Stomach (tissue), 4 donors: ENCODE results near the gene LDAH.

Source experiments
- CTCF ChIP-seq, 7 experiments: fragments of 450-650 bp in 4 of 7; fragments of 200-600 bp in 3 of 7; sonication (generic) in 3 of 7; IDR thresholded peaks; one replicate each; pipeline ENCODE4 v1.5.1; 2016 to 2019; ENCODE audit warnings: antibody characterized with exemption in 7 of 7, control low read depth in 2 of 7, mild to moderate bottlenecking in 1 of 7
- EP300 ChIP-seq: sonication (generic); formaldehyde crosslinking; IDR thresholded peaks from one replicate; pipeline ENCODE4 v1.6.1; 2017; ENCODE audit warnings: antibody characterized with exemption
- POLR2A ChIP-seq, 4 donors: fragments of 450-650 bp; IDR thresholded peaks; one replicate each; pipeline ENCODE4 v1.6.1; 2016; ENCODE audit warnings: antibody characterized with exemption in 4 of 4, control low read depth in 2 of 4, mild to moderate bottlenecking in 1 of 4, moderate library complexity in 1 of 4
- POLR2AphosphoS5 ChIP-seq, 3 donors: sonication (generic); formaldehyde crosslinking; IDR thresholded peaks; one replicate each; pipeline ENCODE4 v1.6.1; 2016; ENCODE audit warnings: antibody characterized with exemption in 3 of 3

GRCh38 chr2:20766213-20766612 lies 56.7 kb downstream of the LDAH start:
- no peak for TF ChIP-seq CTCF (IDR thresholded peaks at IDR 0.05)
- no peak for TF ChIP-seq POLR2A (IDR thresholded peaks at IDR 0.05)
- no peak for TF ChIP-seq EP300
- no peak for TF ChIP-seq POLR2AphosphoS5 (IDR thresholded peaks at IDR 0.05)
